H4 (cell line): ENCODE measurements around the gene ZBTB21. TPM values are rescaled to one million over a fixed set of nuclear protein-coding genes. Genes with fewer than 3 reads are reported as not detected.

Source experiments
- DNase-seq: peaks from one replicate; pipeline ENCODE4 v3.0.0-alpha.2; 2015; ENCODE audit warnings: low spot score
- total RNA-seq: library from RNA; depleted of rRNA; stranded (reverse); fragments of >200 nt; shearing (Covaris generic); gene quantifications from 2 replicates; pipeline ENCODE4 v1.2.3, GENCODE V29; 2014

Gene ZBTB21
- total RNA-seq, 1 experiment from 2014 or later, result 16.0 TPM

DNA sequence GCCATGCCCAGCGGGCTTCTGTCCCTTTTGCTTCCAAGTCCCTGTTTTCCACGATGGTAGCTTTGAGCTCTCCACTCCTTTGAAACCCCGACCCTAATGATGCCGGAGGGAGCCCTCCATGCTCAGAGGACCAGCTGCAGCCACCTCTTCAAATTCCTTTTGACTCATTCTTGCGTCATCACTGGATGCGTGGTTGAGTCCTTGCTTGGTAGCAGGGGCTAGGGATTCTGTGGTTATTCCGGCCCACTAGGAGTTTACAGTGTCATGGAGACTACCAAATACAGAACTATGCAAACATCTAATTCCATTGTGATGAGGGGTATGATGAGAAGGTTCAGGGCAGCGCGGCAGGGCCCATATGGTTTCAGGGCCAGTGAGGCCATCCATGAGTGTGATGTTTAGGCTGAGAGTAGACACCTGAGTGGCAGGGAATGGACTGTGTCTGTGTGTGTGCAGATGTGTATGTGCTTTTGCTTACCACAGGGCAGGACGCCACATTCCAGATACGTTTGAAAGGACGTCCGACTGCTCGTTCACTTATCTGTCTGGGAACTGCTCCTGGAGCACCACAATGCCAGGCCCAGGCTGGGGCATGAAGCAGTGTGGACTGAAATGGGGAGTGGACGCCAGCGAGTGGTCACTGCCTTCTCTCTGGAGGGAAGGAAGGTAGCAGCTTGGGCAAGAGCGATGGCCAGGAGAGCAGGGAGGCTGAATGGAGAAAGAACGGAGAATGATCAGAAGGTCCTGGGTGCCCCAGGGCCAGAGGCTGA is 30.4 kb upstream of the ZBTB21 start:
- peak; percentile 98 for DNase-seq

DNA sequence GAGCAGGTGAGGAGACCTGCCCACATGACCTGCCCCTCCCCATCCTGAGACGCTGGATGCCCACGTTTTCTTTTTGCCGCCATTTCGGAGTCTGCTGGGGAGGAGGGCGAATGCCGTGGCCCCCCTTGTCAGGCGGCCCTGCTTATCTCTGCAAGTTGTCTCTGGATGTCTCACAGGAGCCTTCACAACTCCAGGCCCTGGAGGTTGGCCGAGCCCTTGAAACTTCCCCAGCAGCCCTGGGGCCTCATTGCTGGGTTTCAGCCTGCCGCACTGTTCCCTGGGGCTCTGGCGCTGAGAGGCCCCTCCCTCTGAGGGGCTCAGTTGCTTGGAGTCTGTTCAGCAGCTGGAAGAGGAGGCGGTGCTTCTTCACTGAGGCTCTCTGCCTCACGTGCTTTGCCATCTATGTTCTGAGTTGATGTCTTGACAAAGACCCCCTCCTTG is 29.8 kb upstream of the ZBTB21 start:
- peak; percentile 70 for DNase-seq

DNA sequence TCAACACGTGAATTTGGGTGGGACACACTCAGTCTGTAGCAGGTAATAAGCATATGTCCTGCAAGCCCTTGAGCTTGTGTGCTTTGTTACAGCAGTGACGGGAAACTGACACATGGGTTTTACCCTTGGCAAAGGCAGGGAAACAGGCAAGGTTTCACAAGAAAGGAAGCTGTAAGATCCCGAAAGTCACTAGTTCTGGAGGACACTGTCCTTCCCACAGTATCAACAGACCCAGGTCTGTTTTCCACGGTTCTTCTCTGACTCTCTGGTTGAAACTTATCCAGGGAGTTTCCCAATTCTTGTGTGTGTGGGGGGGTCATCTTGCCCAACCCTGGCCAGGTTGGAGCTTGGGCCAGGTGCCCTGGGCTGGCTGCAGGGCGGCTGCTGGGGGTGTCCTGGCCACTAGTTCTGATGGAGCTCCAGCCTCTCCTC is 29.3 kb upstream of the ZBTB21 start:
- DNase-seq, result no peak

DNA sequence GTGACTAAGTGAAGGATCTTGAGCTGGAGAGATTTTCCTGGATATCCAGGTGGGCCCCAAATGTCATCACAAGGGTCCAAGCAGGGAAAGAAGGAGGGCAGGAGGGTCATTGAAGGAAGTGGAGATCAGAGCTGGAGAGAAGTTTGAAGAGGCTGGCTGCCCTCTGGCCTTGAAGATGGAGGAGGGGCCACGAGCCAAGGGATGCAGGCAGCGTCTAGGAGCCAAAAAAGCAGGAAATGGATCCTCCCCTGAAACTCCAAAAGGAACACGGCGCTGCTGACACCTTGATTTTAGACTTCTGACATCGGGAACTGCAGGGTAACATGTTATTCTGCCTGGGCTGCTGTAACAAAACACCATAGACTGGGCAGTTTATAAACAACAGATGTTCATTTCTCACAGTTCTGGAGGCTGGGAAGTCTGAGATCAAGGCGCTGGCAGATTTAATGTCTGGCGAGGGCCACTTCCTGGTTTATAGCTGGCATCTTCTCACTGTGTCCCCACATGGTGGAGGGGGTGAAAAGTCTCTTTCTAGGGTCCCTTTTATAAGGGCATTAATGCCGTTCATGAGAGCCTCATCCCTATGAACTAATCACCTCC is 28.8 kb upstream of the ZBTB21 start:
- DNase-seq, result peak; percentile 84

DNA sequence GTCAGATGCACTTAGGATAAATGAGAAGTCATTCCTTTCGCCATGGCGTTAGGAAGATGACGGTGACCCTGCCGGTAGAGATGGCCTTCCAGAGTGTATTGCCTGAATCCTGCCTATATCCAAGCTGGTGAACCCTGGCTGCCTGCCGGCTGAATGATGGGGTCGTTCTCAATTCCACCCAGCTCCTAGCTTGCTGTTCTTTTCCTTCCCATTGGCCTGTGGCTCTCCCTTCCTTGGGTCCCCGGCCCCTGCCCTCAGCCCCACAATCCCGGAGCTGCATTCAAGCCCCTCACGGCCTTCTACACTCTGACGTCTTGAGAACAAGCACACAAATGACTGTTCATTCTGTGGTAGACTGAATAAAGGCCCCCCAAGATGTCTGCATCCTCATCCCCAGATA is 28.2 kb upstream of the ZBTB21 start:
- no peak for DNase-seq

DNA sequence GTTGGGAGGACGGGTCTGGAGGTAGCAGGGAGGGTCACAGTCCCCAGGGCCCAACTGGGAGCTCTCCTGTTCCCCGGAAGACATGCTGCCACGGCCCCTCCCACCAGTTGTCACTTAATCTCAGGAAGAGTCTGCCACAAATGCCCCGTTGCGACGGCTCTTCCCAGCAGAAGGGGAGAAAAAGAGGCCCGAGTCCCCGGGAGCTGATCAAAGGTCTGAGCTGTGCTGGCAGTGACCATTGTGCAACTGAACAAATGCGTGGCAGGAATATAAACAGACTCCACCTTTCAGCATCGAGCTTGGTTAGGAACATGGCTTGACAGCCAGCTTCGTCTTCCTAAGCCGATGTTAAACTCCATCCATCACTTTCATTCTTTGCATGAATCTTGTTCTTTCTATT is 27.8 kb upstream of the ZBTB21 start:
- no peak for DNase-seq

DNA sequence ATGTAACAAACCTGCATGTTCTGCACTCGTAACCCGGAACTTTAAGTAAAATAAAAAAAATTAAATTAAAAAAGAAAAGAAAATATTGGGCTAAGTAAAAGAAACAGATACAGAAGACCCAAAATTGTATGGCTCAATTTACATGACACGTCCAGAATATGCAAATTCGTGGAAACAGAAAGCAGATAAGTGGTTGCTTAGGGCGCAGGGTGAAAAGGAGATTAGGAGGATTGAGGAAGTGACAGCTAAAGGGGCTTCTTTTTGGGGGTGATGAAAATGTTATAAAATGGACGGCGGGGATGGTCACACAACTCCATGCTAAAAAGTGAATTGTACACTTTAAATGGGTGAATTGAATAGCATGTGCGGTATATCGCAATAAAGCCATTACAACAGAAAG is 27.4 kb upstream of the ZBTB21 start:
- DNase-seq, result no peak

DNA sequence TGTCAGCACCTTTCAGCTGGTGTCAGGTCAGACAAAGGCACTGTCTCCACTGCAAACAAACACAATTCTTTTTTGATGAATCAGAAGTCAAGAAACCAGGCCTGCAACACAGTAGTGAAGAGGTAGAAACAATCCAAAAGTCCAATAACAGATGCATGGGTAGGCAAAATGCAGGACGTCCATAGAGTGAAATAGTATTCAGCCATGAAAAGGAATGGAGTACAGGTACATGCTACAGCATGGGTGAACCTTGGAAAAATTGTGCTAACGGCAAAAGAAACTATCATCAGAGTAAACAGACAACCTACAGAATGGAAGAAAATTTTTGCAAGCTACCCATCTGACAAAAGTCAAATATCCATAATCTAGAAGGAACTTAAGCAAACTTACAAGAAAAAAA is 26.2 kb upstream of the ZBTB21 start:
- no peak for DNase-seq

DNA sequence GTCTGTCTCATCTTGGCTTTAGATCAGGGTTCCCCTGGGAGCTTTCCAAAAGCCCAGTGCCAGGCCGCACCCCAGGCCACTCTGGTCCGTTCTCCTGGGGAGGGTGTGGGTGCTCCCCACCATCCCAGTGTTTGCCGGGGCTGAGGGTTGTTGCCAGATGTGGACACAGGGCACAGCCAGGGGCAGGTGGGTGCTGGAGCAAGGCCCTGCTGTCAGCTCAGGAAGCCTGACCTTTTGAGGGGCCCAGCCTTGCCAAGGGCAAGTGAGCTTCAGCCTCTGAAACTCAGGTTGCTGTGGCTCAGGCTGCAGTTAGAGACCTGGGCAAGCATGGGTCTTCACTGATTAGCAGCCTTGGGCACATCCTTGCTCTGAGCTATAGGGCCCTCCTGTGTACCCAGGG is 22.8 kb upstream of the ZBTB21 start:
- no peak for DNase-seq

DNA sequence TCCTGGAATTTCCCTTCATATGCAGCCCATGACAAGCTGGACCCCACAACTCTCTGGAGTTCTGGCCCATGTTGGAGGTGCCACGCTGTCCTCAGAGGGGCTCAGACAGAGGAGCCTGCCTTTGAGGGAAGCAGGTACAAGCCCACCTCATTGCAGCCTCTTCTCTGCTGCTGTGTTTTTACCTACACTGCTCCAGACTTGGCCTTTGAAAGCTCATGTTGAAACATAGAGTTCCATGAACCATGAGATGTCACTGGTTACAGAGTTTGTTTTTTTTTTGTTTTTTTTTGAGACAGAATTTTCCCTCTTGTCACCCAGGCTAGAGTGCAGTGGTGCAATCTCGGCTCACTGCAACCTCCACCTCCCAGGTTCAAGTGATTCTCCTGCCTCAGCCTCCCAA is 22.1 kb upstream of the ZBTB21 start:
- no peak for DNase-seq

DNA sequence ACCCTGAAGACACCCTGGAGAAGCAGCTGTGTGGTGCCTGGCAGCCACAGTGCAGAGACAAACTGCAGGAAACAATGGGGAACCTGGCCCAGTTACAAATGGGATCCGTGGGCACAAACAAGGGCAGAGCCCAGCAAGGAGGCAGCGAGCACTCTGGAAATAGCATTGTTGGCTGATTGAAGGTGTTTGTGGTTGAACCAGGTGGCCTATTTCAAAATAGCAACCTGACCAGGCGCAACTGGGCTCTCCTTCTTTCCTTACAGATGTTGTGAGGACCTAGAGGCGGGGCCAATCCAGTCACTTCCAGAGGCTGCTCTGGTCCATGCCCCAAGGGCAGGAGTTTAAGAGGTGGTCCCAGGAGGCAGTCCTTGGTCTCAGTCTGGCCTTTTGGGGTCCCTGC is 21.7 kb upstream of the ZBTB21 start:
- no peak for DNase-seq

DNA sequence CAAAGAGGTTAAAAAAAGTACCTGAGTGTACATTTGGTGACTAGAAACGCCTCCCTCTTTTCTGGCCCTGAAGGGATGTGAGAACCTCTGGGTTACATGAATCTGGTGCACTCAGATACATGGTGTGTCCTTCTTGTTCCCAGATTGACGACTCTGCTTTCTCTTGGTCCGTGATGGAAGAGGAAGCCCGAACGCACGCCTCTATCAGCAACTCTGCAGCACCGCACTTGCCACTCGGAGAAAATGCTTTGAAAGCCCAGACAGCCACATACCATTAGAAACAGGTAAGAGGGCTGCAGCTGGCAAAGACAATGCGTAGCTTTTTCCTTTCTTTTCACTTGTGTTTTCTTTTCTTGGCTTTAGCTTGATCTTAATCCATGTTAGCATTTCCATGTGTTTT is 21.1 kb upstream of the ZBTB21 start:
- no peak for DNase-seq

DNA sequence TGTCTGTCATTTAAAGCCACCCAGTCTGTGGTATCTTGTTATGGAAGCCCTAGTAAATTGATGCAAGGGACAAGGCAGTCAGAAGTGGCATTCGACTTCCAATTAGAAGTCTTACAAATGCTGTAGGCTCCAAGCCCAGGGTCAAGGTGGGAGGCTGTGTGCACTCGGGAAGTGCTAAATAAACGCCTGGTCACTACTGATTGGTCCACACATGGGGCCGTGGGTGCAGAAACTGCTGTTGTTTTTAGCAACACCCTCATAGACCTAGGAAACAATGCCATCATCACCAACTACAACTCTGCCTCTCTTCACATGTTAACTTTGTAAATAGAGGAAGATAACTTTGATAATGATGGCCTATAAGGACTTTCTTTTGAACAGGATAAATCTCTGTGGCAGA is 20.2 kb upstream of the ZBTB21 start:
- no peak for DNase-seq

DNA sequence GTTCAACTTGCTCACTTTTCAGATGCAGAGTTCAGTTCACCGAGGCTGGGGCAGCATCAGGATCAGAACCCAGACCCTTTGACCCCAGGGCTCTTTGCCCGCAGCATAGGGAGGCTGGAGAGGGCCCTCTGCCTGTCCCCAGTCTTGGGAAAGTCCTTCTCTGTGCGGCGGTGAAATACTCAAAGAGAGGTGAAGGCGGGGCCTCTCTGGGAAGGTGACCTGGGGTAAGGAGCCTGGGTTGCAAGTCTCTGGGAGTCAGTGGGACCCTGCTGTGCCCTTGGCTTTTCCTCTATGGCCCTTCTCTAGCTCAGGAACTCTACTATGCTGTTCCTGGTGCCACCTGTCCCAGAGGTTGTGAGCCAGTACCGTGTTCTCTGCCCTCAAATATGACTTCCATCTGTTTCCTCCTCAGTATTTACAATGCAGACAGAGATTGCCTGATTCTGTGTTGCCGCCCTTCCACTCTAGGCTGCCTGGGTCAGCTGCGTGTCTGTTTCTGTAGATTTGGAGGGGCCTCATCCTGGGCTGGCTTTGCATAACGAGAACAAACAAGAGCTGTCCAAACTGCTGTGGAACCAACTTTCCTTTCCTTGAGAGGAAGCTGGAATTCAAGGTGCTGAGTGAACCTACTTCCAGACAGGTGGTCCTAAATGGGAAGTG is 18.7 kb upstream of the ZBTB21 start:
- no peak for DNase-seq

DNA sequence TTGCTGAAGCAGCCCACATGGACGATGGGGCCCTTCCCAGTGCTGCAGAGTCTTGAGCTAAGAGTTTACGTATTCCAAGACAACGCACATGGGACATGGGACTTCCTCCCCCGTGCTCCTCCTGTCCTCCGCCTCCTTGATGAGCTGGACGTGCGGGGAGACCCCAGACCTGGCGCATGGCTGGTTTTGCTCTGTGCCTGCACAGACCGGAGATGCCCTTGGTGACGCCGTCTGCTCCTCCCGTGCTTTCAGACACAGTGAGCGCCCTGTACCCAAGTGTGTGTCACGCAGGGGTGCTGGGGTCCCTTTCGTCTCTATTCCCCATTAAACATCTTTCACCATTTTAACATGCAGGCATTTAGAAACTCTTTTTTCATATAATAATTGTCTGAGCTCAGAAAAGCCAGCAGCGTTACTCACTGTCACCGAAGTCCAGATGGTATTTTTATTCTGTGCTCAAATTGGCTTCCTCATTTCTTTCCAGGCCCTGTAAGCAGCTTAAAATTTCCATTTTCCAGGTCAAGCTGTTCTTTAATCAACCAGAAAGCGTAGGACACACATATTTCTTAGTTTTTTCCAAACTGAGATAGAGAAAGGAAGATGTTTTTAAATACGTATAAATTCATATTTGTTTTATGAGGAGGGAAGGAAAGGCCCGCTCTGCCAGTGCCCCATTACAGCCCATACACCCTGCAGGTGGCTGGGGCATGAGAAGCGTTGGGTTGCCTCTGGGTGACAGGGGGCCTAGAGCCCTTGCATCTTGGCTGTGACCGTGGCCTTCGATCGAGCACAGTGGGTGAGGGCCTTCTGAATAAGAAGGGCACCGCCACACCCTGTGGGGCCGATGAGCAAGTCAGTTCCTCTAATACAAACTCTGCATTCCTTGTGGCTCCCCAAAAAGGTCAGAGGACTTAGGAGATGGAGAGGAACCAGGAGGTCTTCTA is 17.9 kb upstream of the ZBTB21 start:
- DNase-seq, result no peak

DNA sequence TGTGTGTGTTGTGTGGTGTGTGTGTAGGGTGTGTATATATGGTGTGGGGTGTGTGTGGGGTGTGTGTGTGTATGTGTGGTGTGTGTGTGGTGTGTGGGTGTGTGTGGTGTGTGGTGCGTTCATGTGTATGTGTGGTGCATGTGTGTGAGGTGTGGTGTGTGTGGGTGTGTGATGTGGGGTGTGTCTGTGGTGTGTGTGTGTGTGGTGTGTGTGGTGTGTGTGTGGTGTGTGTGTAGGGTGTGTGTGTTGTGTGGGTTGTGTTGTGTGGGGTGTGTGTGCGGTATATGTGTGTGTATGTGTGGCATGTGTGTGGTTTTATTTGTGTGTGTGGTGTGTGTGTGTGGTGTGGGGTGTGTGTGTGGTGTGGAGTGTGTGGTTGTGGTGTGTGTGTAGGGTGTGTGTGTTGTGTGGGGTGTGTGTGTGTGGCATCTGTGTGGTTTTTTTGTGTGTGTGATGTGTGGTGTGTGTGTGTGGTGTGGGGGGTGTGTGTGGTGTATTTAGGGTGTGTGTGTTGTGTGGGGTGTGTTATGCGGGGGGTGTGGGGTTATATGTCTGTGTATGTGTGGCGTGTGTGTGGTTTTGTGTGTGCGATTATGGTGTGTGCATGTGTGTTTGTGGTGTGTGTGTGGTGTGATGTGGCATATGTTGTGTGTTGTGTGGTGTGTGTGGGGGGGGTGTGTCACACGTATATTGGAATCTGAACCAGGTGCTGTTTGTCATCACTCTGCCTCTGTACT is 17.1 kb upstream of the ZBTB21 start:
- no peak for DNase-seq

DNA sequence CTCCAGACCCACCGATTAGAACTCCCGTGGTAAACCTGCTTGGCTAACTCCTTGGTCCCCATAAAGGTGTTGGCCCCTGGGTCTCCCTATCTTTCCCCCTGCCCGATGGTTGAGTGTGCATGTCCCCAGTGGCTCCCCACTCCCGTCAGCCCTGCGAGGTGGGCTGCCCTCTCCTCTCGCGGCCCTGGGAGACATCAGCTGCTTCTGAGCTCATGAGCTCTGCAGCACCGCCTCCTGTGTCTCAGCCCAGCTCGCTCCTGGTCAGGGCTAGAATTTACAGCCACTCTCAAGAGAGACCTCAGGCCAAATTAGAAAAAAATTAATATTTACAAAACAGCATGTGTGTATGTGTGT is 15.9 kb upstream of the ZBTB21 start:
- DNase-seq, result no peak

DNA sequence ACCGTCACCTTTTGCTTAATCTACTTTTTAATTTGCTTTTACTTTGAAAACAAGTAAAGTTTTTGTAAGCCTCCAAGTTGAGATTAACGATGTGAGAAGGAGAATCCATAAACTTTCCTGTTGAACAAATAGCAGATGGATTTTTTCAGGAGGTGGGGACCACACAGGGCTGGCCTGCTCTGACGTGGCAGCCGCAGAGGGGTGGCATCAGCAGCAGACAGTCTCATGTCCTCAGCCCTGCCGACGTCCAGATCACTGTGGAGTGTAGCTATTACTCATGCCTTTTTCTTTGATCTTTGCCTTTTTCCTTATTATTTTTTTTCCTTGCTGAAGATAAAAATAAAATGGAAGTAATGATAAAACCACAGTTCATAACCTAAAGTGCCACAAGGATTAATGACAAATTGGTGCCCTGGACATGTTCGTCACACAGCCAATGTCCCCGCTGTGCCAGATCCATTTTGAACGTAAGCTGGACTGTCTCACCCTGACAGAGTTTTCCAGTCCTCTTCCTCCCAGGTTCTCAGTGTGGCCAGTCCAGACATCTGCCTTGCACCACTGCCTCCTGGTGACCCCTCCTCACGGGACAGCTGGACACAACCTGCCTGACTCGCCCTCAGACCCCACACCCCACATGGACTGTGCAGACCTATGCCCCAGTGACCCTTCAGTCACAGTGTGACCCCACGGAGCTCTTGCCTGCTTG is 15.4 kb upstream of the ZBTB21 start:
- no peak for DNase-seq

DNA sequence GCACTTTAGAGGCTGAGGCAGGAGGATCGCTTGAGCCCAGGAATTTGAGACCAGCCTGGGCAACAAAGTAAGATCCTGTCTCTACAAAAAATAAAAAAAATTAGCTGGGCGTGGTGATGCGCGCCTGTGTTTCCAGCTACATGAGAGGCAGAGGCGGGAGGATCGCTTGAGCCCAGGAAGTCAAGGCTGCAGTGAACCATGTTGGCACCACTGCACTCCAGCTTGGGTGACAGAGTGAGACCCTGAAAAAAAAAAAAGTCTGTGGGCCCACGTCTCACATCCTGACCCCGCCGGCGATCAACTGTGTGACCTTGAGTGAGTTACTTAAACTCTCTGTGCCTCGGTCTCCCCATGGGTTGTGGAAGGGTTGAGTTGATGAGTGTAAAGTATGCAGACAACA is 12.7 kb upstream of the ZBTB21 start:
- DNase-seq, result no peak

DNA sequence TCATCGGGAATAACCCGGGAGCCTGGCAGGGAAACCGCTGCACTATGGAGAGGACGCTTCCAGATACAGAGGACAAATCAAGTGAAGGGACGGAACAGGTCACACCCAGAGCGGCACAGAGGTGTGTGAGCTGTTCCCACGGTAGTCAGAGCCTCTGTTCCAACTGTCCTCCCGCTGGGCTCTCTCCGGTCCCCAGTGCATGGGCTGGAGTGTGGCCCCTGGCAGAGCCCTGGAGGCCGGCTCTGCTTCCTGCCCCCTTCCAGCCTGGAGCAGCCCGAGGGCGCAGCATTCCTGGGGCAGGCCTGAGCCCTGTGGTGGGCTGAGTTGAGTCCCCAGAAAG is 11.9 kb upstream of the ZBTB21 start:
- no peak for DNase-seq
